HEK293 (cell line): Measurements from ENCODE around the gene MAP1A.
A peak's percentile ranks its signal among the peaks of the same experiment; 100 is the strongest.

Experiments
- CTCF ChIA-PET: fragments of 350-600 bp; formaldehyde crosslinking; extraction: SDS; loops from one replicate; lab custom pipeline; 2021; ENCODE audit warnings: antibody characterized with exemption; lab: Yijun Ruan, JAX
- POLR2A ChIA-PET: fragments of 300-600 bp; formaldehyde crosslinking; extraction: SDS; loops from one replicate; lab custom pipeline; 2020; ENCODE audit warnings: antibody characterized with exemption, inconsistent platforms; lab: Yijun Ruan, JAX
- H3K27ac ChIP-seq: fragments of 200-500 bp; sonication (Bioruptor generic); 2 replicates; pipeline ENCODE4 v1.5.1; 2014; ENCODE audit warnings: low read depth, low read length, control low read depth, inconsistent platforms; ENCODE audit errors: extremely low read depth
- H3K36me3 ChIP-seq, 2 experiments: fragments of 200-500 bp in 1 of 2; sonication (Bioruptor generic) in 1 of 2; 1 replicate in 1 of 2; 2 replicates in 1 of 2; pipeline ENCODE4 v1.5.1; 2014 to 2017; ENCODE audit warnings: inconsistent platforms in 2 of 2, low read length in 2 of 2; ENCODE audit not compliant: control insufficient read depth in 2 of 2, insufficient read depth in 1 of 2
- H3K4me1 ChIP-seq: fragments of 200-500 bp; sonication (Bioruptor generic); 2 replicates; pipeline ENCODE4 v1.5.1; 2014; ENCODE audit warnings: mild to moderate bottlenecking, low read length, inconsistent platforms; ENCODE audit not compliant: control insufficient read depth, insufficient read depth
- H3K4me3 ChIP-seq: 2 replicates; pipeline ENCODE4 v1.5.1; 2011; ENCODE audit warnings: low read depth, mild to moderate bottlenecking, control low read depth, low read length, moderate library complexity
- H3K9me3 ChIP-seq: fragments of 200-500 bp; sonication (Bioruptor generic); 2 replicates; pipeline ENCODE4 v1.5.1; 2014; ENCODE audit warnings: low read depth, low read length, inconsistent platforms; ENCODE audit not compliant: control insufficient read depth, insufficient read depth
- EGR2 ChIP-seq: fragments of 450-650 bp; formaldehyde crosslinking; IDR thresholded peaks from 2 replicates; pipeline ENCODE4 v1.5.1; 2016; ENCODE audit warnings: low read depth, missing biosample characterization, missing genetic modification characterization
- KLF8 ChIP-seq: fragments of 450-650 bp; formaldehyde crosslinking; IDR thresholded peaks from 2 replicates; pipeline ENCODE4 v1.5.1; 2016; ENCODE audit warnings: missing biosample characterization, missing genetic modification characterization
- SALL2 ChIP-seq: fragments of 450-650 bp; formaldehyde crosslinking; IDR thresholded peaks from 2 replicates; pipeline ENCODE4 v1.5.0; 2017; ENCODE audit warnings: missing biosample characterization, mild to moderate bottlenecking, missing genetic modification characterization, borderline replicate concordance
- YY2 ChIP-seq: fragments of 450-650 bp; formaldehyde crosslinking; IDR thresholded peaks from 2 replicates; pipeline ENCODE4 v1.5.1; 2016; ENCODE audit warnings: missing biosample characterization, missing genetic modification characterization
- ZEB2 ChIP-seq: fragments of 450-650 bp; formaldehyde crosslinking; IDR thresholded peaks from 2 replicates; pipeline ENCODE4 v1.5.1; 2016; ENCODE audit warnings: missing biosample characterization, missing genetic modification characterization
- ZFP3 ChIP-seq: fragments of 450-650 bp; formaldehyde crosslinking; IDR thresholded peaks from 2 replicates; pipeline ENCODE4 v1.5.1; 2016; ENCODE audit warnings: low read depth, missing biosample characterization, missing genetic modification characterization
- ZIC2 ChIP-seq: fragments of 450-650 bp; formaldehyde crosslinking; IDR thresholded peaks from 2 replicates; pipeline ENCODE4 v1.5.1; 2016; ENCODE audit warnings: missing biosample characterization, missing genetic modification characterization
- ZNF157 ChIP-seq: fragments of 450-650 bp; formaldehyde crosslinking; IDR thresholded peaks from 2 replicates; pipeline ENCODE4 v1.5.1; 2016; ENCODE audit warnings: missing biosample characterization, missing genetic modification characterization
- ZNF341 ChIP-seq: fragments of 450-650 bp; formaldehyde crosslinking; IDR thresholded peaks from 2 replicates; pipeline ENCODE4; 2016; ENCODE audit warnings: low read depth, missing biosample characterization, missing genetic modification characterization
- ZNF362 ChIP-seq: fragments of 450-650 bp; formaldehyde crosslinking; IDR thresholded peaks from 2 replicates; pipeline ENCODE4 v1.5.1; 2016; ENCODE audit warnings: missing biosample characterization, missing genetic modification characterization
- ZNF394 ChIP-seq: fragments of 450-650 bp; formaldehyde crosslinking; IDR thresholded peaks from 2 replicates; pipeline ENCODE4 v1.5.1; 2016; ENCODE audit warnings: missing biosample characterization, missing genetic modification characterization, mild to moderate bottlenecking, moderate library complexity, borderline replicate concordance
- ZNF48 ChIP-seq: fragments of 450-650 bp; formaldehyde crosslinking; IDR thresholded peaks from 2 replicates; pipeline ENCODE4 v1.5.1; 2016; ENCODE audit warnings: missing biosample characterization, missing genetic modification characterization
- ZNF501 ChIP-seq: fragments of 450-650 bp; formaldehyde crosslinking; IDR thresholded peaks from 2 replicates; pipeline ENCODE4 v1.5.1; 2016; ENCODE audit warnings: missing biosample characterization, missing genetic modification characterization
- ZNF560 ChIP-seq: fragments of 450-650 bp; formaldehyde crosslinking; IDR thresholded peaks from 2 replicates; pipeline ENCODE4 v1.5.1; 2017; ENCODE audit warnings: missing biosample characterization, missing genetic modification characterization, borderline replicate concordance
- ZNF585B ChIP-seq: fragments of 450-650 bp; formaldehyde crosslinking; IDR thresholded peaks from 2 replicates; pipeline ENCODE4 v1.5.1; 2016; ENCODE audit warnings: missing biosample characterization, missing genetic modification characterization
- ZNF664 ChIP-seq: fragments of 450-650 bp; formaldehyde crosslinking; IDR thresholded peaks from 2 replicates; pipeline ENCODE4 v1.5.1; 2016; ENCODE audit warnings: missing biosample characterization, missing genetic modification characterization
- ZNF768 ChIP-seq: fragments of 450-650 bp; formaldehyde crosslinking; IDR thresholded peaks from 2 replicates; pipeline ENCODE4 v1.5.1; 2018; ENCODE audit warnings: missing biosample characterization, mild to moderate bottlenecking, missing genetic modification characterization
- ZNF837 ChIP-seq: fragments of 450-650 bp; formaldehyde crosslinking; IDR thresholded peaks from 2 replicates; pipeline ENCODE4 v1.5.1; 2016; ENCODE audit warnings: missing biosample characterization, missing genetic modification characterization

Gene MAP1A

GRCh38 chr15:43517354-43518196, at the start of gene MAP1A (continued):
- TF ChIP-seq EGR2 = 0 out of 2 replicates have a peak, but pooled peaks have one; percentile 30

- Histone ChIP-seq H3K9me3 (no peaks in the 10 kb centered on the region), H3K27ac (no peak overlapping the region), H3K4me1 (no peaks in the 10 kb centered on the region), H3K4me3 (no peak overlapping the region), H3K36me3 (peaks cover 0 to 66% of the 10 kb centered on the region in 2 experiments)
- POLR2A ChIA-PET = no interaction called here
- CTCF ChIA-PET = interaction anchor here (1.7 kb wide), 1 partner anchor 19 kb away, joined by 4 read pairs; no protein-coding TSS in a partner anchor
- TF ChIP-seq ZNF560 (tag by site-specific recombination) (no peak), ZNF768 (tag by site-specific recombination) (no peak), ZNF362 (tag by site-specific recombination) (no peak), ZNF394 (tag by site-specific recombination) (no peak), ZNF501 (tag by site-specific recombination) (no peak), ZIC2 (tag by site-specific recombination) (no peak), YY2 (tag by site-specific recombination) (no peak), ZNF837 (tag by site-specific recombination) (no peak), ZNF48 (no peak), ZEB2 (tag by site-specific recombination) (no peak), ZNF664 (no peak), SALL2 (tag by site-specific recombination) (no peak)
Observed at GRCh38 chr15:43469867-43470266, 47.5 kb upstream of the MAP1A start.

GRCh38 chr15:43471975-43472374, 45.4 kb upstream of the MAP1A start:
- ChIA-PET POLR2A (no interaction called here), CTCF (interaction anchor here (0.7 kb wide), 1 partner anchor 18 kb away, joined by 4 read pairs; no protein-coding TSS in a partner anchor)
- Histone ChIP-seq H3K36me3 (peaks cover 5 to 74% of the 10 kb centered on the region in 2 experiments), H3K4me3 (no peak overlapping the region), H3K4me1 (no peaks in the 10 kb centered on the region), H3K9me3 (no peaks in the 10 kb centered on the region), H3K27ac (no peak overlapping the region)
- no peak for TF ChIP-seq KLF8 (tag by site-specific recombination)
- no peak for TF ChIP-seq ZNF341 (tag by site-specific recombination)

- Histone ChIP-seq H3K27ac (no peak overlapping the region), H3K4me3 (no peak overlapping the region), H3K36me3 (peaks cover 14 to 80% of the 10 kb centered on the region in 2 experiments), H3K4me1 (no peaks in the 10 kb centered on the region)
- CTCF ChIA-PET = no interaction called here
- no peak for TF ChIP-seq ZNF585B
- TF ChIP-seq ZNF341 (tag by site-specific recombination) = no peak
- no peak for TF ChIP-seq ZFP3 (tag by site-specific recombination)
- no peak for TF ChIP-seq ZNF157 (tag by site-specific recombination)
- TF ChIP-seq, all 188 proteins: peak for 0
- no peaks in the 10 kb centered on the region for H3K9me3 ChIP-seq
- POLR2A ChIA-PET = no interaction called here
Observed at GRCh38 chr15:43473885-43474284, 43.5 kb upstream of the MAP1A start.
